Lower leg skin (tissue), 4 donors: ENCODE data around the gene UBE2C. TPM values are rescaled to one million over a fixed set of nuclear protein-coding genes. Genes with fewer than 3 reads are reported as not detected.

Experiments used
- DNase-seq, 2 donors: peaks; one replicate each; pipeline ENCODE4 v3.0.0-alpha.2; 2019; ENCODE audit warnings: low spot score in 2 of 2
- H3K4me3 ChIP-seq: fragments of 200-600 bp; sonication (generic); 2 replicates; pipeline ENCODE4 v1.5.1; 2017; ENCODE audit warnings: mild to moderate bottlenecking, low read depth; ENCODE audit not compliant: poor library complexity, severe bottlenecking
- POLR2A ChIP-seq, 2 donors: fragments of 450-650 bp; IDR thresholded peaks; one replicate each; pipeline ENCODE4 v1.6.1; 2016 to 2017; ENCODE audit warnings: antibody characterized with exemption in 2 of 2, mild to moderate bottlenecking in 1 of 2, moderate library complexity in 1 of 2
- WGBS, 2 donors: methylation state at CpG; one replicate each; pipeline ENCODE4 v1.1.5; 2018; 5-methylcytosine and 5-hydroxymethylcytosine counted together
- intact Hi-C: fragments of 100-400 bp; cut with DNase I; formaldehyde crosslinking; loops from one replicate; pipeline ENCODE4 v1.15.0; 2023; ENCODE audit warnings: low total_unique reads
- total RNA-seq, 4 donors: library from RNA; depleted of rRNA; stranded (reverse); fragments of >200 nt; gene quantifications; one replicate each; pipeline ENCODE4 v1.1.0, GENCODE V29; 2016
- TF ChIP-seq, protein P1 (sequence below), 3 donors: fragments of 450-650 bp; IDR thresholded peaks; one replicate each; pipeline ENCODE4 v1.5.1; 2016; ENCODE audit warnings: antibody characterized with exemption in 3 of 3, mild to moderate bottlenecking in 3 of 3, moderate library complexity in 2 of 3

UBE2C gene
- total RNA-seq, 4 donors from 2014 or later: 1.1 to 24.1 (median 10.2) TPM

DNA sequence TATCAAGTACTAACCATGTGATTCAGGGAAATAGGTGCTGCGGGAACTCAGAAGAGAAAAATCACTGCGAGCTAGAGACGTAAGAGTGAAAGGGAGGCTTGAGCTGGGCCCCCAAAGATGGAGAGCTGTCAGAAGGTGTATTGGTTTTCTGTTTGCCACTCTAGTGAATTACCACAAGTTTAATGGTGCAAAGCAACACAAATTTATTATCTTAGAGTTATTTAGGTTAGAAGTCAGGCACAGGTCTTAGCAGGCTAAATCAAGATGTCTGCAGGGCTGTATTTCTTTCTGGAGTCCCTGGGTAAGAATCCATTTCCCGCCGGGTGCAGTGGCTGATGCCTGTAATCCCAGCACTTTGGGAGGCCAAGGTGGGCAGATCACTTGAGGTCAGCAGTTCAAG is 47.5 kb downstream of the UBE2C start:
- no peak overlapping the region for H3K4me3 ChIP-seq
- WGBS, 2 donors: 93% methylated on average over 5 of the region's 5 CpGs
- no peak for TF ChIP-seq POLR2A (IDR thresholded peaks at IDR 0.05)
- TF ChIP-seq, protein P1, sequence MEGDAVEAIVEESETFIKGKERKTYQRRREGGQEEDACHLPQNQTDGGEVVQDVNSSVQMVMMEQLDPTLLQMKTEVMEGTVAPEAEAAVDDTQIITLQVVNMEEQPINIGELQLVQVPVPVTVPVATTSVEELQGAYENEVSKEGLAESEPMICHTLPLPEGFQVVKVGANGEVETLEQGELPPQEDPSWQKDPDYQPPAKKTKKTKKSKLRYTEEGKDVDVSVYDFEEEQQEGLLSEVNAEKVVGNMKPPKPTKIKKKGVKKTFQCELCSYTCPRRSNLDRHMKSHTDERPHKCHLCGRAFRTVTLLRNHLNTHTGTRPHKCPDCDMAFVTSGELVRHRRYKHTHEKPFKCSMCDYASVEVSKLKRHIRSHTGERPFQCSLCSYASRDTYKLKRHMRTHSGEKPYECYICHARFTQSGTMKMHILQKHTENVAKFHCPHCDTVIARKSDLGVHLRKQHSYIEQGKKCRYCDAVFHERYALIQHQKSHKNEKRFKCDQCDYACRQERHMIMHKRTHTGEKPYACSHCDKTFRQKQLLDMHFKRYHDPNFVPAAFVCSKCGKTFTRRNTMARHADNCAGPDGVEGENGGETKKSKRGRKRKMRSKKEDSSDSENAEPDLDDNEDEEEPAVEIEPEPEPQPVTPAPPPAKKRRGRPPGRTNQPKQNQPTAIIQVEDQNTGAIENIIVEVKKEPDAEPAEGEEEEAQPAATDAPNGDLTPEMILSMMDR (IDR thresholded peaks at IDR 0.05): no peak
- intact Hi-C loops: no loop called here
- DNase-seq: no peak

DNA sequence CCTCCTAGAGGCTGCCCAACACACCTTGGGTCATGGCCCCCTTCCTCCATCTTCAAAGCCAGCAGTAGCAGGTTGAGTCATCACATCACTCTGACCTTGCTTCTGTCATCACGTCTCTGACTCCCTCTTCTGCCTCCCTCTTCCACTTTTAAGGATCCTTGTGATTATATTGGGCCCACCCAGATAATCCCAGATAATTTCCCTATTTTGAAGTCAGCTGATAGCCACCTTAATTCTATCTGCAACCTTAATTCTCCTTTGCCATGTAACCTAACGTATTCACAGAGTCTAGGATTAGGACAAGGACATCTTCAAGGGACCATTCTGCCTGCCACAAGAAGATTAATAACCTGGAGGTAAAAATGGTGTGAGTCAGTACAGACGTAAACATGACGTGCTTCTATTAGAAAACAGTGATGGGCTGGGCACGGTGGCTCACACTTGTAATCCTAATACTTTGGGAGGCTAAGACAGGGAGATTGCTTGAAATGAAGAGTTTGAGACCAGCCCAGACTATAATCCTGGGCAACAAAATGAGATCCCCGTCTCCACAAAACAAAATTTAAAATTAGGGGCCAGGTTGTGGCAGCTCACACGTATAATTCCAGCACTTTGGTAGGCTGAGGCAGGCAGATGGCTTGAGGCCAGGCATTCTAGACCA is 48.2 kb downstream of the UBE2C start:
- 74 to 75% methylated on average over 7 of the region's 7 CpGs for WGBS, 2 donors
- intact Hi-C loops: no loop called here
- DNase-seq: no peak
- TF ChIP-seq POLR2A (IDR thresholded peaks at IDR 0.05): no peak
- TF ChIP-seq, protein P1 (IDR thresholded peaks at IDR 0.05): no peak
- no peak overlapping the region for H3K4me3 ChIP-seq

DNA sequence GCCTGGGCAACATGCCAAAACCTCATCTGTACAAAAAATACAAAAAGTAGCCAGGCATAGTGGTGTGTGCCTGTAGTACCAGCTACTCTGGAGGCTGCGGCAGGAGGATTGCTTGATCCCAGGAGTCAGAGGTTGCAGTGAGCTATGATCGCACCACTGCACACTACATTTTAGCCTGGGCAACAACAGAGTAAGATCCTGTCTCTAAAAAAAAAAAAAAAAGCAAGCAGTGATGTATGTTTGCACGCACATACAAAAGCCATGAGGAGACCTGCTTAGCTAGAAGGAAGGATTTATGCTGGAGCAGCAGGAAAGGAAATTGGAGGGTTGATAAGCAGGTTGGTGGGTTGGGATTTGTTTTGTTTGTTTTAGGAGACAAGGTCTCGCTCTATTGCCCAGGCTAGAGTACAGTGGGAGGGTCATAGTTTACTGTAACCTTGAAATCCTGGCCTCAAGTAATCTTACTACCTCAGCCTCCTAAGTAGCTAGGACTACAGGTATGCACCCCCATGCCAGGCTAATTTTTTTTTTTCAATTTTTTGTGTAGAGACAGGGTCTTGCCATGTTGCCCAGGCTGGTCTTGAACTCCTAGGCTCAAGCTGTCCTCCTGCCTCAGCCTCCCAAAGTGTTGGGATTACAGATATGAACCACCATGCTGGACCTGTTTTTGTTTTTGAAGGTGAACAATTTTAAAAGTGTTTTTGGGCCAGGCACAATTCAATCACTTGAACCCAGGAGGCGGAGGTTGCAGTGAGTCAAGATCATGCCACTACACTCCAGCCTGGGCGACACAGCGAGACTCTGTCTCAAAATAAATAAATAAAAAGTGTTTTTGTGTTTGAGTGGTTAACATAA is 49.0 kb downstream of the UBE2C start:
- TF ChIP-seq POLR2A (IDR thresholded peaks at IDR 0.05): no peak
- TF ChIP-seq, protein P1 (IDR thresholded peaks at IDR 0.05): no peak
- DNase-seq: no peak

DNA sequence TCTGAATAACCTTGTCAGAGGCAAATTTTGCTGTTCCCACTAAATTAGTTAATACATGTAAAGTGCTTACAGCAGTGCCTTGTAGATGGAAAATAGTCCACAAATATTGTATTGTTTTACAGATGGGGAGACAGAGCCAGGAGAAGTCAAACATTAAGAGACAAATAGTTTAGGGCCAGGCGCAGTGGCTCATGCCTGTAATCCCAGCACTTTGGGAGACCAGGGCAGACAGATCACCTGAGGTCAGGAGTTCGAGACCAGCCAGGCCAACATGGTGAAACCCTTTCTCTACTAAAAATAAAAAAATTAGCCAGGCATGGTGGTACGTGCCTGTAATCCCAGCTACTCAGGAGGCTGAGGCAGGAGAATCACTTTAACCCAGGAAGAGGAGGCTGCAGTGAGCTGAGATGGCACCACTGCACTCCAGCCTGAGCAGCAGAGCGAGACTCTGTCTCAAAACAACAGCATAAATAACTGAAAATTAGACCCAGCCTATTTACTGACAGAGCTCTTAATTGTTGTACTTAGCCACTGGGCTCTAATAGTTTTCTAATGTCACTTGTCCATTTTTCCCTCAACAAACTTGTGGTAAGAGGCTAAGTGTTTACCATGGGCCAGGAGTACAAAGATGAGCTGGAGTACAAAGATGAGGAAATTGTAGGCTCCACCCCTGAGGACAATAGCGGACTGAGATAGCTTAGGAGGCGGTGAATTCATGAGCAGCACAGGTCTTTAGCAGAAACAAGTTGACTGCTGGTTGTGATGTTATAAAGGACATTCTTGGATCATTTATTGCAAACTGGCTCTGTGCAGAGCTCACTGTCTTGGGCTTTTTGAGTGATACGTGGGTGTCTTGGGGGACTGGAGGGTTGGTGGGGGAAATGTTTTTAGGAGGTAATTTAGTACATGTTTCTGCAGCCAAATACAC is 51.4 kb downstream of the UBE2C start:
- 83 to 88% methylated on average over 7 of the region's 7 CpGs for WGBS, 2 donors
- H3K4me3 ChIP-seq: no peak overlapping the region
- TF ChIP-seq, protein P1 (IDR thresholded peaks at IDR 0.05): no peak
- no peak for TF ChIP-seq POLR2A (IDR thresholded peaks at IDR 0.05)
- no peak for DNase-seq
- intact Hi-C loops: no loop called here

More for the DNA sequence above, 49.0 kb downstream of the UBE2C start:
- no peak overlapping the region for H3K4me3 ChIP-seq
- intact Hi-C loops: no loop called here
- WGBS, 2 donors: 91 to 96% methylated on average over 7 of the region's 7 CpGs

DNA sequence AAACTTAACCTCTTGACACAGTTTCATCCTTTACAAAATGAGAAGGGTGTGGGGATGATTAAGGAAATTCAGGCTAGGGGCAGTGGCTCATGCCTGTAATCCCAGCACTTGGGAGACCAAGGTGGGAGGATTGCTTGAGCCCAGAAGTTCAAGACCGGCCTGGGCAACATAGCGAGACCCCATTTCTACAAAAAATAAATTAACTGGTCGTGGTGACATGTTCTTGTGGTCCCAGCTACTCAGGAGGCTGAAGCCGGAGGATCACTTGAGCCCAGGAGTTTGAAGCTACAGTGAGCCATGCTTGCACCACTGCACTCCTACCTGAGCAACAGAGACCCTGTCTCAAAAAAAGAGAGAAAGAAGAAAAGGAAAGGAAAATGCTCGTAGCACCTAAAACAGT is 54.0 kb downstream of the UBE2C start:
- intact Hi-C loops: no loop called here
- DNase-seq: no peak
- no peak for TF ChIP-seq POLR2A (IDR thresholded peaks at IDR 0.05)
- TF ChIP-seq, protein P1 (IDR thresholded peaks at IDR 0.05): no peak
- 88 to 96% methylated on average over 5 of the region's 5 CpGs for WGBS, 2 donors
- no peak overlapping the region for H3K4me3 ChIP-seq

Other genes starting within 250 kb of the UBE2C start
- gene WFDC8, start 233.4 kb upstream of the UBE2C start, total RNA-seq: not detected
- gene WFDC10A, start 182.9 kb upstream of the UBE2C start, total RNA-seq: not detected
- not detected for gene WFDC9, start 181.4 kb upstream of the UBE2C start, total RNA-seq
- not detected for gene WFDC11, start 142.4 kb upstream of the UBE2C start, total RNA-seq
- not detected for gene WFDC13, start 110.6 kb upstream of the UBE2C start, total RNA-seq
- gene WFDC10B, start 107.6 kb upstream of the UBE2C start, total RNA-seq: 1 to 10 TPM in 1 of 4 donors, under 1 TPM in 1, not detected in 2; 0.54 to 1.9 TPM
- gene SPINT4, start 90.3 kb upstream of the UBE2C start, total RNA-seq: not detected
- 10 to 100 TPM in 3 of 4 donors, 1 to 10 TPM in 1; 8.4 to 37.2 (median 21.1) TPM for gene WFDC3, start 20.8 kb upstream of the UBE2C start, total RNA-seq
- gene DNTTIP1, start 20.7 kb upstream of the UBE2C start, total RNA-seq: 10 to 100 TPM; 24.5 to 62.9 (median 43.5) TPM
- 10 to 100 TPM in 1 of 4 donors, 1 to 10 TPM in 2, not detected in 1; 1.4 to 10.7 (median 2.6) TPM for gene TNNC2, start 14.7 kb downstream of the UBE2C start, total RNA-seq
- gene SNX21, start 21.2 kb downstream of the UBE2C start, total RNA-seq: 100 to 1,000 TPM; 159 to 236 (median 203) TPM
- gene ACOT8, start 44.7 kb downstream of the UBE2C start, total RNA-seq: 10 to 100 TPM; 57.6 to 84.9 (median 61.4) TPM
- 1 to 10 TPM; 3.7 to 4.6 (median 4.0) TPM for gene ZSWIM3, start 45.0 kb downstream of the UBE2C start, total RNA-seq
- gene ZSWIM1, start 68.6 kb downstream of the UBE2C start, total RNA-seq: 10 to 100 TPM; 10.0 to 16.6 (median 13.5) TPM
- gene SPATA25, start 75.0 kb downstream of the UBE2C start, total RNA-seq: 1 to 10 TPM in 2 of 4 donors, under 1 TPM in 2; 0.59 to 3.6 (median 1.8) TPM
- 10 to 100 TPM in 2 of 4 donors, 1 to 10 TPM in 2; 6.5 to 12.9 (median 9.5) TPM for gene NEURL2, start 78.6 kb downstream of the UBE2C start, total RNA-seq
- gene CTSA, start 78.7 kb downstream of the UBE2C start, total RNA-seq: 100 to 1,000 TPM in 3 of 4 donors, 10 to 100 TPM in 1; 89.1 to 122 (median 111) TPM
- 100 to 1,000 TPM in 1 of 4 donors, 10 to 100 TPM in 3; 37.4 to 114 (median 83.2) TPM for gene PLTP, start 99.5 kb downstream of the UBE2C start, total RNA-seq
- gene PCIF1, start 122.0 kb downstream of the UBE2C start, total RNA-seq: 10 to 100 TPM; 34.5 to 63.2 (median 41.3) TPM
- gene ZNF335, start 159.6 kb downstream of the UBE2C start, total RNA-seq: 10 to 100 TPM; 21.6 to 38.6 (median 30.7) TPM
- gene MMP9, start 196.3 kb downstream of the UBE2C start, total RNA-seq: 1 to 10 TPM in 3 of 4 donors, not detected in 1; 1.8 to 7.0 (median 1.9) TPM
- gene SLC12A5, start 216.6 kb downstream of the UBE2C start, total RNA-seq: not detected